ENCODE measurements around the gene CHMP2A.

GRCh38 chr19:58516246-58516836, 38.6 kb downstream of the CHMP2A start:
- TF ChIP-seq POLR2A (IDR thresholded peaks at IDR 0.05; ENCODE audit: low read depth, low read length) (no peak), FOS (IDR thresholded peaks at IDR 0.05; ENCODE audit: borderline replicate concordance, insufficient read depth, low read length) (no peak), MAX (IDR thresholded peaks at IDR 0.05; ENCODE audit: insufficient read depth, insufficient read length) (no peak), POLR2AphosphoS5 (IDR thresholded peaks at IDR 0.05; ENCODE audit: insufficient read depth, low read depth, low read length) (no peak), GATA2 (IDR thresholded peaks at IDR 0.05; ENCODE audit: insufficient read depth, insufficient read length, low read depth, low read length) (no peak), MYC (IDR thresholded peaks at IDR 0.05; ENCODE audit: low read depth, low read length) (no peak)
- TF ChIP-seq, protein P1, sequence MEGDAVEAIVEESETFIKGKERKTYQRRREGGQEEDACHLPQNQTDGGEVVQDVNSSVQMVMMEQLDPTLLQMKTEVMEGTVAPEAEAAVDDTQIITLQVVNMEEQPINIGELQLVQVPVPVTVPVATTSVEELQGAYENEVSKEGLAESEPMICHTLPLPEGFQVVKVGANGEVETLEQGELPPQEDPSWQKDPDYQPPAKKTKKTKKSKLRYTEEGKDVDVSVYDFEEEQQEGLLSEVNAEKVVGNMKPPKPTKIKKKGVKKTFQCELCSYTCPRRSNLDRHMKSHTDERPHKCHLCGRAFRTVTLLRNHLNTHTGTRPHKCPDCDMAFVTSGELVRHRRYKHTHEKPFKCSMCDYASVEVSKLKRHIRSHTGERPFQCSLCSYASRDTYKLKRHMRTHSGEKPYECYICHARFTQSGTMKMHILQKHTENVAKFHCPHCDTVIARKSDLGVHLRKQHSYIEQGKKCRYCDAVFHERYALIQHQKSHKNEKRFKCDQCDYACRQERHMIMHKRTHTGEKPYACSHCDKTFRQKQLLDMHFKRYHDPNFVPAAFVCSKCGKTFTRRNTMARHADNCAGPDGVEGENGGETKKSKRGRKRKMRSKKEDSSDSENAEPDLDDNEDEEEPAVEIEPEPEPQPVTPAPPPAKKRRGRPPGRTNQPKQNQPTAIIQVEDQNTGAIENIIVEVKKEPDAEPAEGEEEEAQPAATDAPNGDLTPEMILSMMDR (IDR thresholded peaks at IDR 0.05; ENCODE audit: extremely low read depth in 1 of 2, insufficient read depth in 1 of 2, low read depth in 1 of 2, low read length in 2 of 2) = no peak
